H7 (cell line): ENCODE measurements around the gene RAX2. TPM values are rescaled to one million over a fixed set of nuclear protein-coding genes. Genes with fewer than 3 reads are reported as not detected.
A peak's percentile ranks its signal among the peaks of the same experiment; 100 is the strongest.

Source experiments
- DNase-seq: peaks from one replicate; pipeline ENCODE4 v3.0.0; 2012
- H3K27me3 ChIP-seq: 2 replicates; pipeline ENCODE4 v1.6.0; 2011; ENCODE audit warnings: mild to moderate bottlenecking, low read length; ENCODE audit not compliant: control insufficient read depth, insufficient read depth
- H3K36me3 ChIP-seq: replicated peaks from 2 replicates; pipeline ENCODE4 v1.5.1; 2011; ENCODE audit warnings: low read length; ENCODE audit not compliant: control insufficient read depth, insufficient read depth
- H3K4me3 ChIP-seq: 2 replicates; pipeline ENCODE4 v1.5.1; 2011; ENCODE audit warnings: low read depth, mild to moderate bottlenecking, control low read depth, low read length, moderate library complexity; ENCODE audit not compliant: insufficient read depth
- total RNA-seq: library from RNA; depleted of rRNA; stranded (reverse); fragments of >200 nt; shearing (Covaris generic); gene quantifications from 2 replicates; pipeline ENCODE4 v1.2.3, GENCODE V29; 2014

The RAX2 gene
- total RNA-seq, 1 experiment from 2014 or later = not detected

GRCh38 chr19:3788996-3789778 lies 17.2 kb upstream of the RAX2 start:
- peaks cover 17% of the 10 kb centered on the region for H3K27me3 ChIP-seq
- no peaks in the 10 kb centered on the region for H3K36me3 ChIP-seq

GRCh38 chr19:3785938-3786824 lies 14.2 kb upstream of the RAX2 start, which contains the start of gene MATK:
Gene MATK, minus strand, starts transcription at chr19:3786381. Its CDS starts 1,246 bp downstream, at chr19:3785135.
- DNase-seq = peak; percentile 91
- H3K27me3 ChIP-seq = peaks cover 17% of the 10 kb centered on the region
- peak within 1 kb of the TSS; percentile 81 for H3K4me3 ChIP-seq
- no peaks in the 10 kb centered on the region; the same call in 1 of the 2 replicates for H3K36me3 ChIP-seq

More at GRCh38 chr19:3788996-3789778, 17.2 kb upstream of the RAX2 start:
- no peak overlapping the region for H3K4me3 ChIP-seq
- DNase-seq = peak; percentile 52

- peak; percentile 79 for DNase-seq
- Histone ChIP-seq H3K27me3 (peaks cover 17% of the 10 kb centered on the region), H3K36me3 (no peaks in the 10 kb centered on the region; the same call in 1 of the 2 replicates), H3K4me3 (peak overlapping the region; percentile 81)
Observed at GRCh38 chr19:3785451-3785937, 13.5 kb upstream of the RAX2 start.

GRCh38 chr19:3784607-3785450 lies 12.8 kb upstream of the RAX2 start:
- Histone ChIP-seq H3K36me3 (no peaks in the 10 kb centered on the region; the same call in 1 of the 2 replicates), H3K4me3 (peak overlapping the region; percentile 81), H3K27me3 (peaks cover 17% of the 10 kb centered on the region)
- peak; percentile 81 for DNase-seq

- Histone ChIP-seq H3K27me3 (peaks cover 17% of the 10 kb centered on the region), H3K36me3 (no peaks in the 10 kb centered on the region; the same call in 1 of the 2 replicates), H3K4me3 (no peak overlapping the region)
- DNase-seq = peak; percentile 96
Observed at GRCh38 chr19:3783660-3784584, 11.9 kb upstream of the RAX2 start.

- peak; percentile 43 for DNase-seq
- Histone ChIP-seq H3K27me3 (peaks cover 17% of the 10 kb centered on the region), H3K36me3 (no peaks in the 10 kb centered on the region; the same call in 1 of the 2 replicates), H3K4me3 (no peak overlapping the region)
Observed at GRCh38 chr19:3782903-3783302, 10.9 kb upstream of the RAX2 start.

- H3K4me3 ChIP-seq = no peak overlapping the region
- peaks cover 17% of the 10 kb centered on the region for H3K27me3 ChIP-seq
- no peak for DNase-seq
- H3K36me3 ChIP-seq = no peaks in the 10 kb centered on the region; the same call in 1 of the 2 replicates
Observed at GRCh38 chr19:3782330-3782729, 10.3 kb upstream of the RAX2 start.

- H3K27me3 ChIP-seq = peaks cover 17% of the 10 kb centered on the region
- H3K4me3 ChIP-seq = no peak overlapping the region
- H3K36me3 ChIP-seq = no peaks in the 10 kb centered on the region; the same call in 1 of the 2 replicates
- no peak for DNase-seq
Observed at GRCh38 chr19:3781603-3782002, 9.6 kb upstream of the RAX2 start.

GRCh38 chr19:3780786-3781304 lies 8.8 kb upstream of the RAX2 start:
- DNase-seq = no peak
- peaks cover 12% of the 10 kb centered on the region for H3K27me3 ChIP-seq
- H3K36me3 ChIP-seq = no peaks in the 10 kb centered on the region; the same call in 1 of the 2 replicates

GRCh38 chr19:3778899-3779723 lies 7.1 kb upstream of the RAX2 start:
- peak; percentile 72 for DNase-seq
- Histone ChIP-seq H3K36me3 (no peaks in the 10 kb centered on the region; the same call in 1 of the 2 replicates), H3K4me3 (no peak overlapping the region), H3K27me3 (no peaks in the 10 kb centered on the region; the same call in 1 of the 2 replicates)

More at GRCh38 chr19:3780786-3781304, 8.8 kb upstream of the RAX2 start:
- H3K4me3 ChIP-seq = no peak overlapping the region

- no peak overlapping the region for H3K4me3 ChIP-seq
- H3K36me3 ChIP-seq = no peaks in the 10 kb centered on the region; the same call in 1 of the 2 replicates
- peak; percentile 62 for DNase-seq
- no peaks in the 10 kb centered on the region for H3K27me3 ChIP-seq
Observed at GRCh38 chr19:3778104-3778867, 6.3 kb upstream of the RAX2 start.
